ENCODE results near the gene SPATA3. TPM values are rescaled to one million over a fixed set of nuclear protein-coding genes. Genes with fewer than 3 reads are reported as not detected.

SPATA3 gene
- polyA plus RNA-seq, 4 donors = not detected

DNA sequence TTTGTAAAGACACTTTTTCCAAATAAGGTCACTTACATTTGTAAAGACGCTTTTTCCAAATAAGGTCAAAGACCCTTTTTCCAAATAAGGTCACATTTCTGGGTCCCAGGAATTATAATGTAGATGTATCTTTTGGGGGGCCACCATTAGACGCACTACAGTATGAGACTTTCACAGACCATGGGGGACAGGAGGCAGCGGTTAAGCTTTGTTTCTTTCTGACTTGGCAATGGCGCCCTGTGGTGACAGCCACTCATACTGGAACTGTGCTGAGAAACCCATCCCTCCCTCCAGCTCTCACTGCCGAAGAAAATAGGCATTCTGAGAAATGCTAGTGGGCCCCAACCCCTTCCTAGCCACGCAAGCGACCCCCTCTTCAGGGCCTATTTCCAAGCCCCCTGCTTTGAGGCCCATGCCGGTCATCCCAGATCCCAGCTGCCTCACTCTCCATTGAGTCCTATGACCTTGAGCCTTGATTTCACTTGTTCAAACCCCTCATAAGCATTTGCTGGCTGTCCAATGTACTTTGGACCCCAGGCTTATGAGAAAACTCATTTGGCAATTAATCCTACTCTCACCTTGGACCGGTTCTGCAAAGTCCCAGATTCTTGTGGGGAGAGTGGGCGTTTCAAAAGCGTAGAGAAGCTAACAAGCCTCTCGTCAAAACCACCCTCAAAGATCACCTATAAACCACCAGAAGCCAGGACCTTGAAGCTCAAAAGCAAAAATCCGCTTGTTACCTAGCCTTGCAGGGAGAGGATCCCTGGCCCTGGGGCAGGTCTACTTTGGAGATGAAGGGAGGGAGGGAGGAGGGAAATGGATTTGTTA lies 11.3 kb upstream of the SPATA3 start:
- peak overlapping the region in 1 of 3 donors; percentile 9 for H3K27ac ChIP-seq (ENCODE audit: low read depth in 1 of 3, low read length in 2 of 3)
- FAIRE-seq (no peak), DNase-seq (peak in 1 of 2 donors; percentile 27)
- H3K4me3 ChIP-seq (ENCODE audit: low read depth in 1 of 3, low read length in 3 of 3) = no peak overlapping the region
- peaks cover 0 to 14% (median 0%) of the 10 kb centered on the region in 3 donors for H3K4me1 ChIP-seq (ENCODE audit: control insufficient read depth in 3 of 3, insufficient read depth in 2 of 3, low read depth in 1 of 3, low read length in 2 of 3)
- no peaks in the 10 kb centered on the region for H3K9me3 ChIP-seq (ENCODE audit: control insufficient read depth in 2 of 2, insufficient read depth in 1 of 2, low read depth in 1 of 2, low read length in 1 of 2)
- H3K36me3 ChIP-seq (ENCODE audit: control insufficient read depth in 3 of 3, insufficient read depth in 2 of 3, low read depth in 1 of 3, low read length in 3 of 3) = no peaks in the 10 kb centered on the region
- WGBS, 3 donors = 57 to 72% (median 65%) methylated on average over 12 to 13 of the region's 13 CpGs
- H3K27me3 ChIP-seq (ENCODE audit: control insufficient read depth in 3 of 3, insufficient read depth in 3 of 3, low read length in 3 of 3) = peaks cover 0 to 3% (median 0%) of the 10 kb centered on the region in 3 donors

DNA sequence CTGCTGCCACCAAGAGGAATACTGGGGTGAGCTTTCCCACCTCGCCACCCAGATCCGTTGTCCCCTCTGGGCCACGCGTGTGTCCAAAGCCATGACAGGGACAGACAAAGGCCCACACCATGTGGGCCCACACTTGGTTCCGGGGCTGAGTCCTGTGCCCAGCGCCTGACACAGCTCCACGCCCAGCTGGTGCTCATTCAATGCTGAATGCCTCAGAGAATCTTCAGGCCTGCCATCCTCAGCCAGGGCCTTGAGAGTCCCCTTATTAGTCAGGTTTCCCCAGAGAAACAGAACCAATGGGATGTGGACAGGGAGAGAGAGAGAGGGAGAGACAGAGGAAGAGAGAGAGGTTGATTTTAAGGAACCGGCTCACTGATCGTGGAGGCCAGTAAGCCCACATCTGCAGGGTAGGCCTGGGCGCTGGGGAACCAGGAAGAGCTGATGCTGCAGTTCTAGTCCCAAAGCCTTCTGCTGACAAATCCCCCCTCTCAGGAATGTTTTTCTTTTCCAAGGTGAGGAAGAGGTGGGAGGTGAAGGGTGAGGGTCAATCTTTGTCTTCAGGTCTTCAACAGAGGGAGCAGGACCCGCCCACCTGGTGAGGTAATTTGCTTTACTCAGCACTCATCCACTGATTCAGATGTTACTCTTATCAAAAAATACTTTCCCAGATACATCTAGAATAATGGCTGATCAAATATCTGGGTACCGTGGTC lies 10.2 kb upstream of the SPATA3 start:
- Histone ChIP-seq H3K9me3 (ENCODE audit: control insufficient read depth in 2 of 2, insufficient read depth in 1 of 2, low read depth in 1 of 2, low read length in 1 of 2) (peaks cover 0 to 5% of the 10 kb centered on the region in 2 donors), H3K36me3 (ENCODE audit: control insufficient read depth in 3 of 3, insufficient read depth in 2 of 3, low read depth in 1 of 3, low read length in 3 of 3) (no peaks in the 10 kb centered on the region), H3K4me1 (ENCODE audit: control insufficient read depth in 3 of 3, insufficient read depth in 2 of 3, low read depth in 1 of 3, low read length in 2 of 3) (peaks cover 0 to 14% (median 0%) of the 10 kb centered on the region in 3 donors), H3K27ac (ENCODE audit: low read depth in 1 of 3, low read length in 2 of 3) (no peak overlapping the region), H3K4me3 (ENCODE audit: low read depth in 1 of 3, low read length in 3 of 3) (no peak overlapping the region), H3K27me3 (ENCODE audit: control insufficient read depth in 3 of 3, insufficient read depth in 3 of 3, low read length in 3 of 3) (peaks cover 0 to 14% (median 0%) of the 10 kb centered on the region in 3 donors)
- FAIRE-seq (no peak), DNase-seq (no peak)
- 74 to 92% (median 84%) methylated on average over 12 of the region's 12 CpGs for WGBS, 3 donors

GRCh38 chr2:230986520-230987136 lies 9.3 kb upstream of the SPATA3 start:
- no peak for FAIRE-seq

GRCh38 chr2:230987137-230988020 lies 8.5 kb upstream of the SPATA3 start:
- Histone ChIP-seq H3K4me1 (ENCODE audit: control insufficient read depth in 3 of 3, insufficient read depth in 2 of 3, low read depth in 1 of 3, low read length in 2 of 3) (peaks cover 0 to 14% (median 0%) of the 10 kb centered on the region in 3 donors), H3K27me3 (ENCODE audit: control insufficient read depth in 3 of 3, insufficient read depth in 3 of 3, low read length in 3 of 3) (peaks cover 0 to 31% (median 0%) of the 10 kb centered on the region in 3 donors), H3K36me3 (ENCODE audit: control insufficient read depth in 3 of 3, insufficient read depth in 2 of 3, low read depth in 1 of 3, low read length in 3 of 3) (no peaks in the 10 kb centered on the region), H3K4me3 (ENCODE audit: low read depth in 1 of 3, low read length in 3 of 3) (peak overlapping the region; percentile 9 to 45 (median 39)), H3K9me3 (ENCODE audit: control insufficient read depth in 2 of 2, insufficient read depth in 1 of 2, low read depth in 1 of 2, low read length in 1 of 2) (peaks cover 0 to 5% of the 10 kb centered on the region in 2 donors), H3K27ac (ENCODE audit: low read depth in 1 of 3, low read length in 2 of 3) (no peak overlapping the region)
- FAIRE-seq (no peak), DNase-seq (peak; percentile 75 to 90)
- WGBS, 3 donors = 5 to 10% (median 5%) methylated on average over 34 of the region's 34 CpGs

More at GRCh38 chr2:230986520-230987136, 9.3 kb upstream of the SPATA3 start:
- peak overlapping the region; percentile 9 to 45 (median 39) for H3K4me3 ChIP-seq (ENCODE audit: low read depth in 1 of 3, low read length in 3 of 3)
- H3K4me1 ChIP-seq (ENCODE audit: control insufficient read depth in 3 of 3, insufficient read depth in 2 of 3, low read depth in 1 of 3, low read length in 2 of 3) = peaks cover 0 to 14% (median 0%) of the 10 kb centered on the region in 3 donors
- no peaks in the 10 kb centered on the region for H3K36me3 ChIP-seq (ENCODE audit: control insufficient read depth in 3 of 3, insufficient read depth in 2 of 3, low read depth in 1 of 3, low read length in 3 of 3)
- peaks cover 0 to 5% of the 10 kb centered on the region in 2 donors for H3K9me3 ChIP-seq (ENCODE audit: control insufficient read depth in 2 of 2, insufficient read depth in 1 of 2, low read depth in 1 of 2, low read length in 1 of 2)
- no peak overlapping the region for H3K27ac ChIP-seq (ENCODE audit: low read depth in 1 of 3, low read length in 2 of 3)
- peaks cover 0 to 23% (median 0%) of the 10 kb centered on the region in 3 donors for H3K27me3 ChIP-seq (ENCODE audit: control insufficient read depth in 3 of 3, insufficient read depth in 3 of 3, low read length in 3 of 3)
- DNase-seq = no peak
- 39 to 45% (median 42%) methylated on average over 15 of the region's 15 CpGs for WGBS, 3 donors

GRCh38 chr2:230989731-230990130 lies 6.2 kb upstream of the SPATA3 start:
- Histone ChIP-seq H3K4me3 (ENCODE audit: low read depth in 1 of 3, low read length in 3 of 3) (no peak overlapping the region), H3K27me3 (ENCODE audit: control insufficient read depth in 3 of 3, insufficient read depth in 3 of 3, low read length in 3 of 3) (peaks cover 0 to 36% (median 0%) of the 10 kb centered on the region in 3 donors), H3K4me1 (ENCODE audit: control insufficient read depth in 3 of 3, insufficient read depth in 2 of 3, low read depth in 1 of 3, low read length in 2 of 3) (peaks cover 0 to 11% (median 0%) of the 10 kb centered on the region in 3 donors), H3K36me3 (ENCODE audit: control insufficient read depth in 3 of 3, insufficient read depth in 2 of 3, low read depth in 1 of 3, low read length in 3 of 3) (no peaks in the 10 kb centered on the region), H3K9me3 (ENCODE audit: control insufficient read depth in 2 of 2, insufficient read depth in 1 of 2, low read depth in 1 of 2, low read length in 1 of 2) (peaks cover 0 to 5% of the 10 kb centered on the region in 2 donors), H3K27ac (ENCODE audit: low read depth in 1 of 3, low read length in 2 of 3) (no peak overlapping the region)
- FAIRE-seq (no peak), DNase-seq (no peak)
- WGBS, 3 donors = 93 to 95% (median 94%) methylated on average over 21 of the region's 21 CpGs

GRCh38 chr2:230990131-230990898 lies 5.6 kb upstream of the SPATA3 start:
- H3K27me3 ChIP-seq (ENCODE audit: control insufficient read depth in 3 of 3, insufficient read depth in 3 of 3, low read length in 3 of 3) = peaks cover 0 to 36% (median 0%) of the 10 kb centered on the region in 3 donors
- peaks cover 0 to 5% of the 10 kb centered on the region in 2 donors for H3K9me3 ChIP-seq (ENCODE audit: control insufficient read depth in 2 of 2, insufficient read depth in 1 of 2, low read depth in 1 of 2, low read length in 1 of 2)
- H3K4me3 ChIP-seq (ENCODE audit: low read depth in 1 of 3, low read length in 3 of 3) = no peak overlapping the region
- 63 to 80% (median 71%) methylated on average over 58 to 70 of the region's 70 CpGs for WGBS, 3 donors
- peaks cover 0 to 7% (median 0%) of the 10 kb centered on the region in 3 donors for H3K4me1 ChIP-seq (ENCODE audit: control insufficient read depth in 3 of 3, insufficient read depth in 2 of 3, low read depth in 1 of 3, low read length in 2 of 3)
- H3K36me3 ChIP-seq (ENCODE audit: control insufficient read depth in 3 of 3, insufficient read depth in 2 of 3, low read depth in 1 of 3, low read length in 3 of 3) = no peaks in the 10 kb centered on the region
- DNase-seq (no peak), FAIRE-seq (no peak)
- no peak overlapping the region for H3K27ac ChIP-seq (ENCODE audit: low read depth in 1 of 3, low read length in 2 of 3)

DNA sequence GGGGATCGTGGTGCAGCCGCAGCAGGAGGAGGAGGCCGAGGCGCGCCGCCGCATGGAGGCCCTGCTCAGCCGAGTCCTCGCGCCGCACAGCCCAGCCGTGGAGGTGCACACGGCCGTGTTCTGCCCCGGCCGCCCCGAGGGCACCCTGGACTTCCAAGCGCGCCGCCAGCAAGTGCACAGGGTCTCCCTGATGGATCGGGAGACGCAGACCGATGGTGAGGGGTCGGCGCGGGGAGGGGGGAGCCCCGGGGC lies 5.1 kb upstream of the SPATA3 start:
- no peak overlapping the region for H3K27ac ChIP-seq (ENCODE audit: low read depth in 1 of 3, low read length in 2 of 3)
- H3K36me3 ChIP-seq (ENCODE audit: control insufficient read depth in 3 of 3, insufficient read depth in 2 of 3, low read depth in 1 of 3, low read length in 3 of 3) = no peaks in the 10 kb centered on the region
- H3K4me1 ChIP-seq (ENCODE audit: control insufficient read depth in 3 of 3, insufficient read depth in 2 of 3, low read depth in 1 of 3, low read length in 2 of 3) = peaks cover 0 to 7% (median 0%) of the 10 kb centered on the region in 3 donors
- peaks cover 0 to 5% of the 10 kb centered on the region in 2 donors for H3K9me3 ChIP-seq (ENCODE audit: control insufficient read depth in 2 of 2, insufficient read depth in 1 of 2, low read depth in 1 of 2, low read length in 1 of 2)
- H3K4me3 ChIP-seq (ENCODE audit: low read depth in 1 of 3, low read length in 3 of 3) = no peak overlapping the region
- peaks cover 0 to 38% (median 0%) of the 10 kb centered on the region in 3 donors for H3K27me3 ChIP-seq (ENCODE audit: control insufficient read depth in 3 of 3, insufficient read depth in 3 of 3, low read length in 3 of 3)
- WGBS, 3 donors = 60 to 77% (median 67%) methylated on average over 23 to 27 of the region's 27 CpGs
- no peak for DNase-seq
- no peak for FAIRE-seq

Data from small intestine (tissue), 7 donors.